NCI-H69 (cell line): ENCODE measurements around the gene ZNF689.
"Not testable (repeated sequence)": the region's sequence is repeated elsewhere in the genome, so short reads cannot be mapped to it uniquely, and the experiment has no call there.

Experiments used
- DNase-seq: peaks from one replicate; lab custom pipeline; 2025; lab: John Stamatoyannopoulos, UW

Gene ZNF689

GRCh38 chr16:30609926-30610839 is at the start of gene ZNF689:
Gene ZNF689 (minus strand): TSS chr16:30610389. CDS start chr16:30610041, 348 bp downstream.
- DNase-seq = peak; percentile 99

- peak; percentile 98 for DNase-seq
Observed at GRCh38 chr16:30658731-30659506, 48.7 kb upstream of the ZNF689 start.

GRCh38 chr16:30657866-30658730 is 47.9 kb upstream of the ZNF689 start, which contains the start of gene FBRS:
Gene FBRS (plus strand): TSS chr16:30658431. CDS start chr16:30659519, 1,088 bp downstream.
- DNase-seq = peak; percentile 100

GRCh38 chr16:30656974-30657865 is 47.0 kb upstream of the ZNF689 start:
- no peak for DNase-seq

- no peak for DNase-seq
Observed at GRCh38 chr16:30656388-30656787, 46.2 kb upstream of the ZNF689 start.

- no peak for DNase-seq
Observed at GRCh38 chr16:30655815-30656347, 45.7 kb upstream of the ZNF689 start.

- DNase-seq = no peak
Observed at GRCh38 chr16:30654856-30655255, 44.7 kb upstream of the ZNF689 start.

GRCh38 chr16:30652718-30653117 is 42.5 kb upstream of the ZNF689 start:
- no peak for DNase-seq

- DNase-seq = no peak
Observed at GRCh38 chr16:30652005-30652296, 41.8 kb upstream of the ZNF689 start.

- peak; percentile 85 for DNase-seq
Observed at GRCh38 chr16:30651124-30652004, 41.2 kb upstream of the ZNF689 start.

- peak; percentile 100 for DNase-seq
Observed at GRCh38 chr16:30650369-30651123, 40.4 kb upstream of the ZNF689 start, which contains the start of gene PRR14. Gene PRR14 (plus strand): TSS chr16:30650960. CDS start chr16:30651646, 686 bp downstream.

- no peak for DNase-seq
Observed at GRCh38 chr16:30649725-30650368, 39.7 kb upstream of the ZNF689 start.

- no peak for DNase-seq
Observed at GRCh38 chr16:30647274-30647571, 37.0 kb upstream of the ZNF689 start.

- no peak for DNase-seq
Observed at GRCh38 chr16:30645727-30646126, 35.5 kb upstream of the ZNF689 start.

GRCh38 chr16:30644334-30644830 is 34.2 kb upstream of the ZNF689 start:
- DNase-seq = peak; percentile 59

GRCh38 chr16:30641378-30641982 is 31.3 kb upstream of the ZNF689 start:
- no peak for DNase-seq

GRCh38 chr16:30637944-30638343 is 27.8 kb upstream of the ZNF689 start:
- DNase-seq = peak; percentile 73

- DNase-seq = not testable (repeated sequence)
Observed at GRCh38 chr16:30637139-30637538, 26.9 kb upstream of the ZNF689 start.
